Head of caudate nucleus (tissue), 42 donors: ENCODE data around the gene NRL.

ENCODE experiments used
- DNase-seq, 42 donors: peaks; one replicate each; pipeline versions ENCODE4 v3.0.0 to v3.0.0-alpha.2; 2020 to 2021; ENCODE audit warnings: mixed read lengths in 7 of 42
- intact Hi-C: fragments of 100-400 bp; cut with DNase I; formaldehyde crosslinking; loops from one replicate; pipeline ENCODE4 v1.15.0; 2022

The NRL gene

DNA sequence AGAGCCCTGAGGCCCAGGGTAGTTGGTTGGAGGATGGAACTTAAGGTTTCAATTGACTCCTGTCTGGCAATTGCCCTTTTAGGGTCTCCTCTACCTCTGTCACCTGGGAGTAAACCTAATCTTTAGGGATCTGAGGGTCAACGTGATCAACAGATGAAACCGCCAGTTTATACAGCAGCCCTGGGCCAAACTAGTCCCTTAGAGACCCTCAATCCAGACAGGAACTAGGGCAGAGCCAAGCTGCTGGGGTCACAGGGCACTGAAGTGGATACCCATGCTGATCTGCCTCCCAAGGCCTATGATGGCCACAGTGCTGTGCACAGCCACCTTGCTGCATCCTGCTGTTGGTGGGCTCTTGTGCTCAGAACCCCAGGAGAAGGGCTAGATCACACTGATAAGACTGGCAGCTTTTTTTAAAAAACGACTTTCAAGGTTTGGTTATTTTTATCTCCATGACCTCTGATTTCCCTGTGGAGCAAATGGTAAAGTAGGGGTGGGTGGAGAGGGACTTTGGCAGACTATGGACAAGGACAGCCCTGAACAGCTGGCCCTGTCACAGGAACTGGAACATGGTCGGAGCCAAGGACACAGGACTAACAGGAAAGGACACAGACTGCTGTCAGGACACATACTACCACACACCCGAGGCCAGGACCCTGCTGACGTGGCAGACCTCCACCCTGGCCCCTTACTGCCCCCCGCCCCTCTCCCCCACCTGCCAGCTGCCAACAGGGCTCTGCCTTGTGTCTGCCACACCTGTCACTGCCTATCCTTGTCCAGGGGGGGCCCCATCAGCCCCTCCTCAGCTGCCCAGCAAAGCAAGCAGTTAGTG lies 16.2 kb upstream of the NRL start:
- no peak for DNase-seq
- intact Hi-C loops: no loop called here

GRCh38 chr14:24130380-24130716 lies 15.6 kb upstream of the NRL start, which contains the start of gene FITM1:
Gene FITM1, plus strand, starts transcription at chr14:24130659. Its CDS starts 905 bp downstream, at chr14:24131564.
- intact Hi-C loops: no loop called here

DNA sequence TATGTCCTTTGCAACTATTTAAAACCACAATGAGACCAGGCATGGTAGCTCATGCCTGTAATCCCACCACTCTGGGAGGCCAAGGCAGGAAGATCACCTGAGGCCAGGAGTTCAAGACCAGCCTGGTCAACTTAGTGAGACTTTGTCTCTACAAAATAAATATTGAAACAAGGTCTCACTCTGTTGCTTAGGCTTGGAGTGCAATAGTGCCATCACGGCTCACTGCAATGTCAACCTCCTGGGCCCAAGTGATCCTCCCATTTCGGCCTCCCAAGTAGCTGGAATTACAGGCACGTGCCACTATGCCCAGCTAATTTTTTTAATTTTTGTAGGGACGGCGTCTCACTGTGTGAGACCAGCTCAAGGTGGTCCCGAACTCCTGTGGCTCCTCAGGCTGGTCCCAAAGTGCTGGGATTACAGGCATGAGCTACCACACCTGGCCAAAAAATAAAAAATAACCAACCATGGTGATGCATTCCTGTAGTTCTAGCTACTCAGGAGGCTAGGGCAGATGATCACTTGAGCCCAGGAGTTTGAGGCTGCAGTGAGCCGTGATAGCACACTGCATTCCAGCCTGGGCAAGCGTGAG lies 14.8 kb upstream of the NRL start:
- no peak for DNase-seq
- intact Hi-C loops: no loop called here

More at GRCh38 chr14:24130380-24130716, 15.6 kb upstream of the NRL start, which contains the start of gene FITM1:
- no peak for DNase-seq

- intact Hi-C loops: no loop called here
These were observed 12.9 kb upstream of the NRL start for GRCh38 chr14:24127673-24128072.

GRCh38 chr14:24126939-24127338 lies 12.2 kb upstream of the NRL start:
- intact Hi-C loops: no loop called here
- no peak for DNase-seq

More at GRCh38 chr14:24127673-24128072, 12.9 kb upstream of the NRL start:
- DNase-seq: no peak

DNA sequence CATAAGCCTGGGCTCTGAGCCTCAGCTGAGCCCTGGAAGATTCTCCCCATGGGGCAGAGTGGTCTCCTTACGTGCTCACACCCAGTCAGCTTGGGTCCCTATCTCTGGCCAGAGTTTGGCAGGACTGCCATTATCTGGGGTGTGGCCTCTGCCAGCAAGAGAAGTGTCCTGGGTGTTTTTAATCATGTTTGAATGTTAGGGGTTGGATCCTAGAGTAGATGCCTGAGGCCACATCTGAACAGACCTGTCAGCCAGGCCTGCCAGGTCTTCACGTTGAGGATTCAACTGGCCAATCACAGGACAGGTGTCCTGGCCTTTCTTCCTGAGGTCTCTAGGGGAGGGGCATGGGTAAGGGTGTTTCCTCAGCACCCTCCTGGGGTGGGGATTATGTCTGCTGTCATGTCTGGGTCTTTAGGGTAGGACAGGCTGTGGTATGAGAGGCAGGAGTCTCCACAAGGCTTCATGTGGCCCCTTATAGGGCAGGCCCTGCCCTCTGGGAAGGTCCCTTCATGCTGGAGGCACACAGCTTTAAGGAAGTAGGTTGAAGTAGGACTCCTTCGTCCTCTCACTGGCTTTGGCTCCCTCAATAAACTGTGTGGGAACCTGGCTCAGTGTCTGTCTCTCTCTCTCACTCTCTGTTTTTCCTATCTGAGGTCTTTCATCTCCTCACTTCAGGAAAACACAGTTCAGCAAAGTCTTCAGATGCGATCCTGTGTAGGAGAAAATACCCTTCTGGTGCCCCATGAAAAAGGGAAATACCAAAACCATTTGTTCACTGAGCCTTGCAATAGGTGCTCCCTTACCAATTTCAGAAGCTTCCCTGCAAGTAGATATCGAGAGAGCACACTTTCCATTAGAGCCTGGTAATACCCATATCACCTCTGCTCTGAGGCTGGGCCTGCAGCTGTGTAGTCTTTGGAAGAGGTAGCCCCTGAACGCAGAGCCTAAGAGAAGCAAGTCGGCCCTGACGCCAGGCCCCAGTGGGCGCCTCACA lies 9.0 kb upstream of the NRL start:
- DNase-seq: no peak
- intact Hi-C loops: no loop called here

DNA sequence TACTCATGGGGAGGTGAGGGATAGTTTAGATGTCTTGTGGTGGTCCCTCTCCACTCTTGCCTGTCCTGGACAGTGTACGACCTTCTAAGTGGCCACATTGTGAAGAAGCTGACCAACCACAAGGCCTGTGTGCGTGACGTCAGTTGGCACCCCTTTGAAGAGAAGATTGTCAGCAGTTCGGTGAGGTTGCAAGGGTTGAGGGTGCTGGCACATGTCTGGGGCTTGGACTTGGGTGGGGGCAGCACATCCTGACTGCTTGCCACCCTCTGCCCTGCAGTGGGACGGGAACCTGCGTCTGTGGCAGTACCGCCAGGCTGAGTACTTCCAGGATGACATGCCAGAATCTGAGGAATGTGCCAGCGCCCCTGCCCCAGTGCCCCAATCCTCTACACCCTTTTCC lies 8.1 kb upstream of the NRL start:
- intact Hi-C loops: no loop called here
- DNase-seq: no peak

DNA sequence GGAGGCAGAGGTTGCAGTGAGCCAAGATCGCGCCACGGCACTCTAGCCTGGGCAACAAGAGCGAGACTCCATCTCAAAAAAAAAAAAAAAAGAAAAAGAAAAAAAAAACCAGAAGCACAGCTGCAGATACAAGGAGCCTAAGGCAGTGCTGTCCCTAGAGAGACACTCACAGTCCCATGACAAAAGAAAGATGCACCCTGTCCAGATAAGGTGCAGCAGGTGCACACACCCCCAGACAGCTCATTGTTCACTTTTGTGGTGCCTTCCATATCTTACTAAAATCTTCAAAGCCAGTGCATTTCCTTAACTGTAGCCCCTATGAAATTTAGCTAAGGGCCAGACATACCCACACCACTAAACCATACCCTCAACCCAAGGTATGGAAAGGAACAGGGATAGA lies 7.7 kb upstream of the NRL start:
- intact Hi-C loops: no loop called here
- no peak for DNase-seq

- DNase-seq: no peak
These were observed 6.5 kb upstream of the NRL start for GRCh38 chr14:24121210-24121609.

DNA sequence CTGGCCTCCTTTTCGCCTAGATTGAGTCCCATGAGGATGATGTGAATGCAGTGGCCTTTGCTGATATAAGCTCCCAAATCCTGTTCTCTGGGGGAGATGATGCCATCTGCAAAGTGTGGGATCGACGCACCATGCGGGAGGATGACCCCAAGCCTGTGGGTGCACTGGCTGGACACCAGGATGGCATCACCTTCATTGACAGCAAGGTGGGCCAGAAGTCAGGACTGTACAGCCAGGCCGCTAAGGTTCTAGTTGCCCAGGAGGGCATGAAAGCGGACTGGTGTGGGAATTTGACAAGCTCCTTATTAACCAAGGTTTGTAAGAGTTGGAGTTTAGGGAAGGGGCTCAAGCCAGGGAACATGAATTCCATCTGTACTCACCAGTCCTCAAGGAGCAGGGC lies 4.9 kb upstream of the NRL start:
- intact Hi-C loops: no loop called here
- DNase-seq: no peak

More at GRCh38 chr14:24121210-24121609, 6.5 kb upstream of the NRL start:
- intact Hi-C loops: no loop called here

DNA sequence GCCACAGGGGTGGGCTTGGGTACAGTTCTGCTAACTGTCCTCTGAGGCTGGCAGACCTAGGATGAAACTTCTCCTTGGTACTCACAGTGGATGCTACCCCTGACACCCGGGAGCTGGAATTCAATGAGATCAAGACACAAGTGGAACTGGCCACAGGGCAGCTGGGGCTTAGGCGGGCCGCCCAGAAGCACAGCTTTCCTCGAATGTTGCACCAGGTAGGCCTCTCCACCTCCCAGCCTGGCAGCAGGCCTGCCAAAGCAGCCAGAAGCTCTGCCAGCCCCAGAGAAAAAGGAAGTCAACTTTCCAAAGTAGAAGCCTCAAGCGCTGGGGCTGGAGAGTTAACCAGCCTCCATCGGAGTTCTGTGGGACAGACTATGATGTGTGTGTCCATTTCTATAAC lies 2.4 kb upstream of the NRL start:
- intact Hi-C loops: no loop called here
- DNase-seq: no peak

DNA sequence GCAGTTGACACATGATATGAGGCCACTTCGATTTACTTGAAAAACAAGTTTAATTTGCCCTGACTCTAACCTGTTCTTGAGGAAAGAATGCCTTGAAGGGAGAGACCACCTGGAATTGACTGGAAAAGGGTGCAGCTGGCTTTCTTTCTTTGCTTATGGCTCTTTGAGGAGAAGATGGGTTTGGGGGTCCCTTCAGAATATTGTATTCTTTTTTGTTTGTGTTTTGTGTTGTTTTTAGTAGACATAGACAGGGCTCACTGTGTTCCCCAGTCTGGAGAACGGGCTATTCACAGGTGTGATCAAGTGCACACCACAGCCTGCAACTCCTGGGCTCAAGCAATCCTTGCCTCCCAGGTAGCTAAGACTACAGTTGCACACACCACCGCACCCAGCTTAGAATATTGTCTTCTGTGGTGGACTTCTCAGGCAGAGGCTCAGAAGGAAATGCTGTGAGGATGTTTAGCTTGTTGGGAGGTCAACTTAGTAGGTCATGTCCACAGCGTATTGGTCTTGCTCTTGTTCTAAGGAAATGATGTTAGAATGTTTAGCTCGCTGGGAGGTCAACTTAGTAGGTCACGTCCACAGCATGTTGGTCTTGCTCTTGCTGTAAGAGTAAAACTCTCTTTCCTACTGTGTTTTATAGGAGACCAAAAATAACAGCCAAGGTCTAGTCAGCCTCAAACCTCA lies 1.5 kb upstream of the NRL start:
- intact Hi-C loops: no loop called here

DNA sequence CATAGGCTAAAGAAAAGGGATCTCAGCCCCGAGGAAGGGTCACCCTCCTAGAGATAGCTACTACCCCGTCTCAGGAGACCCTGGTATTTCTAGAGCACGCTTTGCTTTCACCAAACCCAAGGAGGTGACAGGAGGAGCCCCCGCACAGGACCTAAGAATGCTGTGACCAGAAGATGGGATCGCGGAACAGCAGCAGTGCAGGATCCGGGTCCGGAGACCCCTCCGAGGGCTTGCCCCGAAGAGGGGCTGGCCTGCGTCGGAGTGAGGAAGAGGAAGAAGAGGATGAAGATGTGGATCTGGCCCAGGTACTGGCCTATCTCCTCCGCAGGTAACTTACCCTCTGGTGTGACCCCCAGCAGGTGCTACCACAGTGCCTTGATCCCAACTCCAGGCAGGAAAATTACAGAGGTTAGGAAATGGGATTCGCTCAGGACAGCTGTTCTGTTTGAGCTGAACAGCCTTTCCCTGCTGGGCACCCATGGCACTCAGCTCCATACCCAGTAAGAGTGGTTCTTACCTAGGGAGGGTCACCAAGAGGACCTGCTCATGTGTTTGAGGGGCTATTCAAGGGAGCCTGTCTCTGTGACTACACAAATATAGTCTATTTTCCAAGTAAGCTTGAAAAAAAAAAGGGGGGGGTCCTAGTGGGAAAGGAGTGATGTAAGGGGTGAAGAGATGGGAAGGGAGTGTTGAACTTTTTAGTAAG lies 826 bp upstream of the NRL start:
- intact Hi-C loops: loop anchor here (2.0 kb wide), 1 partner anchor 25 kb away; the partner anchor contains the start of gene EMC9
- DNase-seq: no peak

More for the DNA sequence above, 1.5 kb upstream of the NRL start:
- no peak for DNase-seq

DNA sequence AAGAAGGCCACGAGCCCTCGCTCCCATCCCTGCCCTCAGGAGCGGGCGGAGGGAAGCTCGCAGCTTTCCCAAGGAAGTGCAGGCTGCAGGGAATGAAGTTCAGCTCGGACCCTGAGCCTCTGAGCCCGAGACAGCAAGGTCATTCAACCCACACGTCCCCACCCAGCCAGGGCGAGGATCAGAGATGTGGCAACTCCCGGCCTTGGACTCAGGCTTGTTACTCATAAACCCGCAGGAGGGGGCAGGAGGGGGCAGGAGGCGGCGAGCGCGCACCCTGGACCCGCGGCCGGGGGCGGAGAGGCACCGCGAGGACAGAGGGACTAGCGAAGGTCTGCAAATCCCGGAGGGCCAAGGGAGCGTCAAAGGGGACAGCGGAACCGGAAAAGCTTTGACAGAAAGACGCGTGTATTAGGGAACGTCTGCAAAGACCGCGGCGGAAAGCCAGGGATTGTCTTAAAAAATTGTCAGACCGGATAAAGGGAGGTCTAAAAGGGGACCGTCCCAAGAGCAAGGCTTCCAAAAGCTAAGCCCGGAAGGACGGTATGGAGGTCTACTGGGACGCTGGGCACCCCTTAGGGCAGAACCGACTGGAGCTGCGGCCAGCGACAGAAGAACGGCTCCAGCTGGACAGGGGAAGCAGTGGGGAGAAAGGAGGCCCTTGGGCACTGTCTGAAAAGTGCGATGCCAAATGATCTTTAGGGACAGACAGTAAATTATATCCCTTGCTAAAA lies 783 bp downstream of the NRL start:
- intact Hi-C loops: loop anchor here (2.0 kb wide), 1 partner anchor 27 kb away; the partner anchor contains the start of gene EMC9

DNA sequence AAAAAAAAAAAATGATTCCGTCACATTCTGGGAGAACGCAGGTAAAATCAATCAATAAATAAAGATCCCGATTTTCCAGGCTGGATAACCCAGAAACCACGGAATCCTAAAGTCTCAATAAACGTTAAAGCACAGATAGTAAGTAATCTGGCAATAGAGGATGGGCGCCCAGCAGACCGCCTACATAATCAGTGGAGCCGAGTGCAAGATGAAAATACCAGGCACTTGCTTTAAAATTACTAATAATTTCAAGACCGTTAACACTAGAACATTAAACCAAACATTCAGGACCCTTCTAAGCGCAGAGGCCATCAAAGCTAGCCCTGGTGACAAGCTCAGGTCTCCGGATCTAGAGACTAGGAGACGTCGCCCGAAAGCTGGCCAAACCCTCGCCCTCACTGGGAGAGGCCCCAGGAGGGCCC lies 1.4 kb downstream of the NRL start:
- intact Hi-C loops: no loop called here
- no peak for DNase-seq

More for the DNA sequence above, 783 bp downstream of the NRL start:
- peak; percentile 68 to 94 (median 82) for DNase-seq

DNA sequence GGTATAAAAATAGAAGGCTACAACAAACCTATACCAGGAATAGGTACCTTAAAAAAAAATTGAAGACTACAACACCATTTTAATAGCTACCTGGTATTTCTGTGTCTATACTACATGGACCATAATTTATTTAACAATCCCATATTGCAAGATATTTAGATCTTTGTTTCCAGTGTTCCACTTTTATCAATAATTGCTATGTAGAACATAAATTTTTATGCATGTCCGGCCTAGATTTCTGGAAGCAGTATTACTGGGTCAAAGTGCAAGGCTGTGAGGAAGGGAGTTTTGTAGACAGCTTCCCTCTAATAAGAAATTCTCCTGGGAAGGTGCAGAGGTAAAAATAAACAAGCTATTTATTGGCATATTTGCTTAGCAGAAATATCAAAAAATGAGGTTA lies 4.2 kb downstream of the NRL start:
- intact Hi-C loops: no loop called here
- DNase-seq: no peak

DNA sequence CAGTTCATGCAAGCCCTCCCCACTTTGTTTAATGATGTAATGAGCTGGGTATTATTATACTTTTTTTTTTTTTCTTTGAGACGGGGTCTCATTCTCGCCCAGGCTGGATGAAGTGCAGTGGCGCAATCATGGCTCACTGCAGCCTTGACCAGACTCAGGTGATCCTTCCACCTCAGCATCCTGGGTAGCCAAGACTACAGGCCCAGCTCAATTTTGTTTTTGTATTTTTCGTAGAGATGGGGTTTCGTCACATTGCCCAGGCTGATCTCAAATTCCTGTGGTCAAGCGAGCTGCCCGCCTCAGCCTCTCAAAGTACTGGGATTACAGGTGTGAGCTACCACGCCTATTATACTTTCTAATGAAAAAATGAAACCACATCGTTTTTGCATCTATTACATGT lies 4.7 kb downstream of the NRL start:
- DNase-seq: no peak
- intact Hi-C loops: no loop called here
